ENCODE data around the gene LMF2.

Gene LMF2

DNA sequence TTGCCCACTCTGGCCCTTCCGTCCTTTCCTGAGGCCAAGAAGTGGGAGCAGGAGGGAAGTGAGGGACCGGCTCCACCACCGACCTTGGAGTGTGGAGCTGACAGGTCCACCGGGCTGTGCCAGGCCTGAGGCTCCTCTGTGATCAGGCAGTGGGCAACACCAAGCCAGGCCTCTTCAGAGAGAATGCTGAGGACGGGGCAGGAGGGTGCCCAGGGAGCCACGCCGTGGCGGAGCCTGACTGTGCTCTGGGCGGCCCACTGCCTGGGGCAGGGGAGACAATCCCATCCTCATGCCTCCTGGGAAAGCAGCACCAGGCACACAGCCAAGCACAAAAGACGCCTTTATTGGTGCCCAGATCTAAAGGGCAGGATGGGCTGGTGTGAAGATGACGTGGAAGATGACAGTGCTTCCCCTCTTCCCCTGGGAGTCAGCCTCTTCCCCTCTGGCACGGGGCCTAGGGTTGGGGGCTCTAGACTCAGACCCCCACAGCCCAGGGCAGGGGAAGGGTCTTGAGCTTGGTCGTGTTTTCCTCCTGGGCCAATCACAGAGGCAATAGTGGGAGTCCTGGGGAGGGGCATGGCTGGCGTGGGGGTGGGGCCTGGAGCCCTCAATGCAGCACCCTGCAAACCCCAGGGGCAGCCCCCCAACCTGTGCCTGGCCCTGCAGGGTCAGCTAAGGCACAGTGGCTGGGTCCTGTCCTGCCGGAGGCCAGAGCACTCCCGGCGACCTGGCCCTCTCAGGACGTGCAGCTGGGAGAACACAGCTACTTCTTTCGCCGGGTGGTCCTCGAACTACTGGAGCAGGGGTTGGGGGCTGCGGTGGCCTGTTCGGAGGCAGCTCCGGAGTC, 4.7 kb downstream of the LMF2 start:
- no peak for DNase-seq

DNA sequence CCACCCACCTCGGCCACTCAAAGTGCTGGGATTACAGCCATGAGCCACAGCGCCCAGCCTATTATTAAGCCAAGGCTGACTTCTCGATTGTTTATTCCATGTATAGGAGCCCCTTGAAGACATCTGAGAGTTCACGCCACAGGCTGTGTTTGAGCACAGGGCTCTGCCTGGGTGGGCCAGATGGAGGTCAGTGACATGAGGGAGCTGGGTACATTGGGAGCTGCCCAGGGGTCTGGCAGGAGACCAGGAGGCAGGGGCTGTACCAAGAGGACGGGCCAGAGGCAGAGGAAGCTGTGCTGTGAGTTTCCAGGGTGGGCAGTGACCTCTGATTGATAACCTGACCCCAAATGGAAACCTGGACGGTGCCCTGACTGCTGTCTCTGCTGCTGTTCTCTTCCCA, 5.4 kb downstream of the LMF2 start:
- DNase-seq, result no peak

DNA sequence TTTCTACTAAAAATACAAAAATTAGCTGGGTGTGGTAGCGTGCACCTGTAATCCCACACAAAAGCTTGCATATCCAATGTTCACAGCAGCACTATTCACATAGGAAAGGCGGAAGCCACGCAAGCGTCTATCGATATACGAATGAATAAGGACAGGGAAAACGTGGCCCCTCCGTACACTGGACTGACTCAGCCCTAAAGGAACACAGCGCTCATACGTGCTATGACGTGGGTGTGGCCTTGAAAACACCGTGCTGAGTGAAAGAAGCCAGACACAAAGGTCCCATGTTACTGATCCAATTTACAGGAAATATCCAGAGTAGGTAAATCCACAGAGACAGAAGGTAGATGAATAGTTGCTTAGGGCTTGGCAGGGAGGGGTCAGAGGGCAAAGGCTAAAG, 7.0 kb downstream of the LMF2 start:
- DNase-seq, result no peak

DNA sequence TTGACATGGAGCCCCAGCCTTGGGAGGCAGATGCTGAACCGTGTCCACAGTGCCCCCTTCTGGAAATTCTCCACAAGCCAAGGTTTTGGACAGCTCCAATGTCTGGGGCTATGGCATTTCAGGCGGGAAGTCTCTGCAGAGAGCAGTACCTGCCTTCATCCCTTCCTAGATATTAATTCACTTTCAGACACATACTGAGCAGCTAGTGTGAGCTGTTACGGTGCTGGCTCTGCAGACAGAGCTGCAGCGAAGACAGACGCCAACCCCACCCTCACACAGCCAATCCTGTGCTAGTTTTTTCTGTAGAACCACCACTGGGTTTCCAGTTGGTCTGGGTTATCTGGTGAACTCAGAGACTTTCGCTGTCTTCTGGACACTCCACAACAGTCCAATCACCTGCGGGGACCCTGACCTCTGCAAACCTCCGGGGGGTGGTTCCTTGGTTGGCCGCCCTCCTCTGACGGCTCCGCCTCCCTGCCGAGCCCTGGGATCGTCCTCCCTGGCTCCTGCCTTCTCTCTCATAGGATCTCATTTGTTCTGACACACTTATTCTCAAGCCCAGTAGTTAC, 9.1 kb downstream of the LMF2 start:
- no peak for DNase-seq

DNA sequence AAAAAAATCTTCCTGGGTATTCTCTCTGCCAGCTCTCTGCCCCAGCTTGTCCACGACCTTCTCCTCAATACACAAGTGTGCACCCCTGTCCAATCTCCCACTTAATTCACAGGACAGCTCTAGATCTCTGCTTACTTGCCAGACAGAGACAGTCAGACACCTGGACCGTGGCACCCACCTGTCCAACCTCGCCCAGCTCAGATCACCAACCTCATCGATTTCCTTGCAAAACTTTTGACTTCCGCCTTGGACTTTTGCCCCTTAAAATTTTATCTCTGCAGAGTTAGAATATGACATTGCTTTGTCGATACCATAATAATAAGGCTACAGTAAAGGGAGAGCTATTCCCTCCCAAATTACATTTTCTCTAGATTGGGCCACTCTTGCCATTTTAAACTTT, 10.4 kb downstream of the LMF2 start:
- DNase-seq, result no peak

DNA sequence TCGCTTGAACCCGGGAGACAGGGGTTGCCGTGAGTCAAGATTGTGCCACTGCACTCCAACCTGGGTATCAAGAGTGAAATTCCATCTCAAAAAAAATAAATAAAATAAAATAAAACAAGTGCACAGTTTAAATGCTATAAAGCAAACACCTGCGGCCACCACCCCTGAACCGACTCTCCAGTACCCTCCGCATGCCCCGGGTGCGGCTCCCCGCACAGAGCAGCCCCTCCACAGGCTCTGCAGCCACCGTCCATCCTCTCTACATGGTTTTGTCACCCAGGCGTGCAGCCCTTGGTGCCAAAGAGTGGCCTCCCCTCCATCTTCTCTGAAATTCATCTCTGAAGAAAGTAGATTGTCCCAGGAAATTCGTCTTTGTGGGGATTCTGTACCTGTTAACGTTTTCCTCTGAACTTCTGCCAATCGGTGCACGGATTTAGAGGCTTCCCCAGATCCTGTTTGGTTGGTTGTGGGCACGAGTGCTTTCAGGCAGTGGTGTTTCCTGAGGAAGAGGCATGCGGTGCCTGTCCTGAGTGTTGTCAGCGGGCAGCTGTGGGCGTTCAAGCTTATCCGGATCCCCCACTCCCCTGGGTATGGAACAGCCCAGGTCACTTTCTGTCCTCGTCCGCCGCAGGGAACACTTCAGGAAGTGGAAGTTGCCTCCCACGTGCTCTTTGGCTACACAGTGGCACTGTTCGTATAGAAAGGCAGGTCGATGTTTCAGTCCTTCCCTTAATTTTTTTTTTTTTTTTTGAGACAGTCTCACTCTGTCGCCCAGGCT, 16.8 kb downstream of the LMF2 start:
- no peak for DNase-seq

DNA sequence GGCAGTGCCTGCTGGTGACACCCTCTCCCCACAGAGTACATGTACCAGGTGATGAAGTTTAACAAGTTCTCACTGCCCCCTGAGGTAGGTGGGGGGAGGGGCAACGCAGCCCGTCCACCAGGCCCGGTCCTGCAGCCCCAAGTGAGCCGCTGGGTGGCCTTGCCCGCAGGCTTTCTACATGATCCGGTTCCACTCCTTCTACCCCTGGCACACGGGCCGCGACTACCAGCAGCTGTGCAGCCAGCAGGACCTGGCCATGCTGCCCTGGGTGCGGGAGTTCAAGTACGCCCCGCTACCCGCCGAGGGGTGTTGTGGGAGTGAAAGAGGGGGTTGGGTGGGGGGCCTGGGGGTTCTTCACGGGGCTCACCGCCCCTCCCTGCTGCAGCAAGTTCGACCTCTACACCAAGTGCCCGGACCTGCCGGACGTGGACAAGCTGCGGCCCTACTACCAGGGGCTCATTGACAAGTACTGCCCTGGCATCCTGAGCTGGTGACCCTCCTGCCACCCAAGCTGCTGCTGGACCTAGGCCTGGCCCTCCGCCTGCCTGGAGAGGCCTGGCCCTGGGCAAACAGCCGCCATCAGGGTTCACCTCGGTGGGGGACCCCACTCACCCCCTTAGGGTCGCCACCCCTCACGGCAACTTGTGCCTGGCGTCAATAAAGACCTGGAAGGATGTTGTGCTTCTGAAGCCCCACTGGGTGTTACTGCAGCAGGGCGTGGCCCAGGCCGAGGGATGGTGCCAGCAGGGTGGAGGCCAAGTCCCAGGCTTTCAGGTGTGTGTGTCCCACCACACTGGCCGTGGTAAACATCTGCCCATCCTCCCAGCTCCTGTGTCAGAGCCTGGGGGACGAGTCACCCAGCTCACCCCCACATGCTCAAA, 17.9 kb downstream of the LMF2 start:
- no peak for DNase-seq

DNA sequence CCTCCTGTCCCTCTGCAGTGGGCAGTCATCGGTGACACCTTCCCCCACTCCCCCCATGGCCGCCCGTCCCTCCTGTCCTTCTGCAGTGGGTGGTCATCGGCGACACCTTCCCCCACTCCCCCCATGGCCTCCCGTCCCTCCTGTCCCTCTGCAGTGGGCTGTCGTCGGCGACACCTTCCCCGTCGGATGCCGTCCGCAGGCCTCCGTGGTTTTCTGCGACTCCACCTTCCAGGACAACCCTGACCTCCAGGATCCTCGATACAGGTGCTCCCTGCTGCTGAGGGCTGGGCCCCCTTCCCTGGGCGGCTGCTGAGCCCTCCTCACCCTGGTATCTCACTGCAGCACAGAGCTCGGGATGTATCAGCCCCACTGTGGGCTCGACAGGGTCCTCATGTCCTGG, 18.6 kb downstream of the LMF2 start:
- DNase-seq, result no peak

DNA sequence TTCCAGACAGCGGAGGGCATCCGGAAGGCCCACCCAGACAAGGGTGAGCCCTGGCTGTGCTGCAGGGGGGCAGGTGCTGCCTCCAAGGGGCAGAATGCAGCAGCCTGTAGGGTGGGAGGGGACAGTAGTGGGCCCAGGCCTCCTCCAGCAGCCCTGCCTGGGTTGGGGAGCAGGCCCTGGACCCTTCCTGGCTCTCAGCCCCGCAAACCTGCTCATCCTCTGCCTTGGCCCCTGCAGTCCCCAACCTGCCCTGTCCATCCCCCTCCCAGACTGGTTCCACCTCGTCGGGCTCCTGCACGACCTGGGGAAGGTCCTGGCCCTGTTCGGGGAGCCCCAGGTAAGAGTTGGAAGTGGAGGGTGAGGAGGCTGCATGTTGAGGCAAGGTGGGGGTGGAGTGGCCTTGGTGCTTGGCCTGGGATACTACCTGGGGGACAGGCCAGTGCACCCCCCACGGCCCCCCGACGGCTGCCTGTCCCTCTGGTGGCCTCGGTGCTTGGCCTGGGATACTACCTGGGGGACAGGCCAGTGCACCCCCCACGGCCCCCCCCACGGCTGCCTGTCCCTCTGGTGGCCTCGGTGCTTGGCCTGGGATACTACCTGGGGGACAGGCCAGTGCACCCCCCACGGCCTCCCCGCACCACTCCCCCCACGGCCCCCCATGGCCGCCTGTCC, 19.4 kb downstream of the LMF2 start:
- DNase-seq, result no peak

DNA sequence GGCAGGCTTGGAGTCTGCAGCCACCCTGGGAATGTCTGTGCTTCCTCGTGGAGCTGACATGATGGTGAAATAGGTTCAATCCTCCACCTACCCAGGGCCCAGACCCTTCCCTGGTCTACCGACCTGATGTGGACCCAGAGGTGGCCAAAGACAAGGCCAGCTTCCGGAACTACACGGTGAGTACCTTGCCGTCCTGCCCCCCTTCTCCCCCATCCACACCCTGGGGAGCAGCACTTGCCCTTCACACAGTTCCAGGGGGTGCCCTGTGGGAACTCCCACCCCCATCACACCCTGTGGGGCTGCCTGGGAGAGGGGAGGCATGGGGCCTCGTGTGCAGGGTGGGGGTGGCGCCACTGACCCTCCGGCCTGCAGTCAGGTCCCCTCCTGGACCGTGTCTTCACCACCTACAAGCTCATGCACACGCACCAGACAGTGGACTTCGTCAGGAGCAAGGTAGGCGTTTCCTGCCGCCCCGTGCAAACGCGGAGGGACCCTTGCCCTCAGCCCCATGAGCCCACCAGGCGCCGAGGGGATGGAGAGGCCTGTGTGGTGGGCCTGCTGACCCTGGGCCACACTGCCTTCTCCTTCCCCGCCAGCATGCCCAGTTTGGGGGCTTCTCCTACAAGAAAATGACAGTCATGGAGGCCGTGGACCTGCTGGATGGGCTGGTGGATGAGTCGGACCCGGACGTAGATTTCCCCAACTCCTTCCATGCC, 20.1 kb downstream of the LMF2 start:
- peak; percentile 20 for DNase-seq

DNA sequence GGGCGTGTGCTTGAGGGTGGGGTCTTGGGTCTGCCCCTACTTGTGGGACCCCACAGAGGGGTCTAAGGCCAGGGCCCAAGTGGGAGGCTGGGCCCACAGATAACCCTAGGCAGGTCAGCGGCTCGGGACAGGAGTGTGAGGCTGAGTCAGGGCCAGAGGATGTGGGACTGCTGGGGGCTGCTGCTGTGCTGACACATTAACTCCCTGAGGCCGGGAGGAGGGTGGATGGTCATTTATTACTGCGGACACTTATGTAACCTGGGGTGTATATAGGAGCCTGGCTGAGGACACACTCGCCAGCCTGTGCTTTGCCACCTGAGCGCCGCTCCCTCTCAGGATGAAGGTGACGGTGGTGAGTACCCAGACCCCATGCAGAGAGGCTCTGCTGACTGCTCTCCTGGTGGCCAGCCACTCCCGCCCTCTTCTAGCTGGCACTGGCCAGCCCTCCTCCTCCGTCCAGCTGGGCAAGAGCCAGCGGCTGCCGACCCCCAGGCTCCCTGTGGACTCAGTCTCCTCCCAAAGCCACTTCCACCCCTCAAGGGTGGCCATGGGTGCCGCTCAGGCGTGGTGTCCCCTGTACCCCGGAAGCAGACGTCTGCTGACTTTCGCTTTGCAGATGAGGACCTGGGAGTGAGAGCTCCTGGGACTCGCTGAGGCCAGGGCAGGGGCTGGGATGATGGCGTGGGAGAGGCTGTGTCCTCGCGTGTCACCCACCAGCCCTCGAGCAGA, 20.8 kb downstream of the LMF2 start, which contains the start of gene MIOX:
Gene MIOX (plus strand): TSS at position 299 of the 729 bp plus-strand sequence. CDS start 39 bp downstream, at position 338.
- no peak for DNase-seq

DNA sequence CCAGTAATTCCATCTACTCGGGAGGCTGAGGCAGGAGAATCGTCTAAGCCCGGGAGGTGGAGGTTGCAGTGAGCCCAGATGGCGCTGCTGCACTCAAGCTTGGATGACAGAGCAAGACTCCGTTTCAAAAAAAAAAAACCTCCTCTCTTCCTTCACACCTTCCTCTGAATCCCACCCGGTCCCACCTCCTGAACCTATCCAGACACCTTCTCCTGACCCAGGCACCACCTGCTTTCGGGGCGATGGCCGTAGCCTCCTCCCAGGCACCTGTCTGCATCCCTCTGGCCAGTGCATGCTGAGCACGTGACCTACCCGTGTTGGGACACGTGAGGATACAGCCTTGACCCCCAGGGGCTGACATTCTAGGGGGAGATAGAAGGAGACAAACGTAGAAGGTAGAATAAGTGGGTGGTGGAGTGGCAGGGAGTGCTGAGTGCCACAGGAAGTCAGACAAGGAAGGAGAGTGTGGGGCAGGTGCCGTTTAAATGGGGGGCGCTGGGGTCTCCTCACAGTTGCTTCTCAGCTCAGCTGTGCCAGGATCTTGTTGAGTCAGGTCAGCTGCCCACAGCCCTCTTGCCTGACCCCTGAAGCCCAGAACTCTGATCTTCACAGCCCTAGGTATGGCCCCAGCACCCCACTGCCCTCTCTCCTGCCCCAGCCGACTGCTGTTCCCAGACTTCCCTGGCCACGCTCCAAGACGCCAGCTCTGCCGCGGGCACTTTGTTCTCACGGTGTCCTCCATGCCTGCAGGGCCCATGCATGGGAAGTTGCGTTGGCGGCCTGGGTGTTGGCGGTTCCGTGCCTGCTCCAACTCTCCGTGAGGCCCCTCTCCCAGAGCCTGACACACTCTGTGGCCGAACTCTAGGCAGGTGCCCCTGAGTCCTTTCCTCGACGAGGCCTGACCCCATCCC, 22.0 kb downstream of the LMF2 start:
- DNase-seq, result no peak

DNA sequence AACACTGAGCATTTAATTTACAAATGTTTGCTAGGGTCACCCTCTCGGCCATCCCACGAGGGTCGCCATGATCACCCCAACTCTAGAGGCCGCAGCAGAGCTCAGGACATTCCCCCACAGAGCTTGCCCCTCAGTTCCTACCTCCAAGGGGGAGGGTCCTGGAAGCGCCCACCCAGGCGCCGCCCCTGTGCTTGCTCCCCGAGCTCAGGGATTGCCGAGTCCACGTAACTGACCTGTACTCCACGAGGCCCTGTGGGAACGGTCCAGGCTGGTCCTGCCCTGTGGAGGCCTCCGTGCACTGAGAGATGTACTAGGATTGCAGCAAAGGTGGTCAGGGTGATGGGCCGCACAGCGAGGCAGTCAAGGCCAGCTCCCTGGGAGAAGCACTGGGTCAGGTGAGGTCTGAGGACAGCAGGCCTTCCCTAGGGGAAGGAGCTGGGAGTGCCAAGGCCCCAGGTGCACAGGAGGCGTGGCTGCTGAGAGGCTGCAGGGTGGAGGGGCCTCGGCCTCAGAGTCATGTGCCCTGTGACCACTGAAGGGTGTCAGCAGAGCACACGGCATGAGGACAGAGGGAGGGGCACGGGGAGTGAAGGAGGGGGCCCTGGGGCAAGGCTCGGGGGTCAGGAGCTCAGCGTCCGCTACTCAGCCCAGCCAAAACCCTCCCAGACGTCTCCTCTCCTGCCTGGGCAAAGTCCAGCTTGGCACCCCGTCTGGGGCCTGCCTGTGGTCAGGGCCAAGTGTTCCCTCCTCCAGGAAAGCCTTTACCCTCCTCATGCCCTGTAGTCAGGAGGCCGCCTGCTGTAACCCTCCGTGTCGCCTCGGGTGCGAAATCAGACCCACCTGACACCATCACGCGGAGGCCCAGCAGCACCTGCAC, 23.3 kb downstream of the LMF2 start:
- no peak for DNase-seq

DNA sequence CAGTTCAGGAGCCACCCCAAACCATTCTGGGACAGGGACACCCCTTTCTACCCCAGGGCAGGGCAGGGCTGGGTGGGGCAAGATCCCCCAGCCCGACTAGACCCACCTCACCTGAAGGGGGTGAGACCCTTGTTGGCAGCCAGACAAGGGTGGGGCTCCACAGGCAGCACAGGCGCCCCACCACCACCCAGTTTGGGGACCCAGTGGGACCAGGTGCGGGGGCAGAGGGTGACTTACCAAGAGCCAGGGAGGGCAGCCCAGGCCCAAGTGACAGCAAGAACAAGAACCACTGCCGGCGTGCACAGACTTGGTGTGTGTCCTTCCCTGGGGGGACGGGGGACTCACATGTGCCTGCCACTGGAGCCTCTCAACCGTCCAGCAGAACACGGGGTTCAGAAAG, 23.9 kb downstream of the LMF2 start:
- no peak for DNase-seq

DNA sequence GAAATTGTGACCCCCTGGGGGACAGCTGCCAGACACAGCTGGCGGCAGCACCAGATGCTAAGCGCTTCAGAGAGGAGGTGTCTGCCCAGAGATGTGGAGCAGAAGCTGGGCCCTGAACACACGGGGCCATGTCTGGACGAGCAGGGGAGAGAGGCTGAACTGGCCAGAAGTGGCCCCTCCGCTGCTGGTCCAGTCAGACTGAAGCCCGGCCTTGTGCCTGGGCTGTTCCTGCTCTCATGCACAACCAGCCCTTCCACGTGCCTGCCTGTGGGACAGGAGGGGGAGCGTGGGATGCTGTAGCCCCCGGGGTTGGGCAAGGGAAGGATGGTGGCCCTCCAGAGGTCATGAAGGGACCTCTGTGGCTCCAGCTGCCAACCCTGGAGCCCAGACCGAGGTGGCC, 24.4 kb downstream of the LMF2 start:
- no peak for DNase-seq

DNA sequence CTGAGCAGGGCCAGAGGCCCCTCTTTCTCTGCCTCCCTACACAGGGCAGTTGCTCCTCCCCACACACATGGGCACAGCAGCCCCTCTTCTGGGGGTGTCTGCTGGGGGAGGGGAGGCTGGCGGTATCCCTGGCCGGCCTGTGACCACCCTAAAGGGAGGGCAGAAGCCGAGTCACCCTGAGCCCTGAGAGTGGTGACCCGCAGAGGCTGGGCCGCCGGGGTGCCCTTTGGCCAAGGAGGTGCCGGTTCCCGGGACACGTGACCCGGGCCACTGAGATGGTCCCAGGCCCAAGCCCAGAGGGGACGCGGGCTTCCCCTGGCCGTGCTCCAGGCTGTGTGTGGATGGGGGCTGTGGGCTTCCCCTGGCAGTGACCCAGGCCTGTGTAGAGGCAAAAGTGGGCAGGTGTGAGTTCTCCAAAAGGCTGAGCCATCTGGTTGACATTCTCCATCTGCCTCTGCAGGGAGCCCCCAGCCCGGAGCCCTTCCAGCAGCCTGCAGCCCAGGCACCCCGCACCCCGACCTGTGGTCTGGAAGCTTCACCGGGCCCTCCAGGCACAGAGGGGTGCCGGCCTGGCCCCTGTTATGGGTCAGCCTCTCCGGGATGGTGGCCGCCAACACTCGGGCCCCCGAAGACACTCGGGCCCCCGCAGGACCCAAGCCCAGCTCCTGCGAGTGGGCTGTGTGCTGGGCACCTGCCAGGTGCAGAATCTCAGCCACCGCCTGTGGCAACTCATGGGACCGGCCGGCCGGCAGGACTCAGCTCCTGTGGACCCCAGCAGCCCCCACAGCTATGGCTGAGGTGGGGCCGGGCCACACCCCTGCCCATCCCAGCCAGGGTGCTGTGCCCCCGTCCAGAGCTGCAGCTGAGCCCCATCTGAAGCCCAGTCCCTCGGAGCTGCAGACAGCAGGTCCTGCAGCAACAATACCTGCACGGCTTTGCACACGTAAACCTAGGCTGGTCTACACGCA, 25.1 kb downstream of the LMF2 start:
- DNase-seq, result no peak

DNA sequence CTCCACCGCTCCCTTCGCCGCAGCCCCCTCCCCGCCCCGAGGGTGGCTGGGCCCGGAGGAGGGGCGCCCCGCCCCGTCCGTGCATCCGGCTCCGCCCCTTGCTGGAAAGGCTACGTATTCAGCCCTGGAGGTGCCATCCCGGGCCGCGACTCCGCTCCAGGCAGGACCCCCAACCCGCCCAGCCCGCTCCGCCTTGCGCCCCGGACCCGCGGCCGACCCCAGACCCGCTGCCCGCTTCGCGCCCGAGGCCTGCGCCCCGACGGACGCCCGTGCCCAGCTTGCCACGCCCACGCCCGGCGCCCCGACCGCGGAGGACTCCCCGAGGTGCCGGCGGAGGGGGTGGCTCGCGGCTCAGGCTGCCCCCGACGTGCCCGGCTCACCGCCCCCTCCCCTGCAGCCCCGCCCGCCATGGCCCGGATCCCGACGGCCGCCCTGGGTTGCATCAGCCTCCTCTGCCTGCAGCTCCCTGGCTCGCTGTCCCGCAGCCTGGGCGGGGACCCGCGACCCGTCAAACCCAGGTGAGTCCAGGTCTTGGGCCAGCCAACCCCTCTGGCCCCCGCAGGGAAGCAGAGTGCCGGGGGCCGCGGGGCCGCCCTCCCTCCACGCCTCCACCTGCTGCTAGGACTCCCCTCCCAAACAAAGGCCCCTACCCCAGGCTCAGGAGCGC, 25.9 kb downstream of the LMF2 start, which contains the start of gene ADM2:
Gene ADM2 (plus strand): TSS at position 104 of the 667 bp plus-strand sequence. CDS start 305 bp downstream, at position 409.
- DNase-seq, result no peak
